GM10248 (cell line): ENCODE measurements around the gene TRANK1.

Experiments
- CTCF ChIA-PET: fragments of 300-600 bp; sonication (Branson Sonifier 250); formaldehyde crosslinking; extraction: SDS; loops from one replicate; lab custom pipeline; 2021; ENCODE audit warnings: antibody characterized with exemption; lab: Yijun Ruan, JAX
- POLR2A ChIA-PET: fragments of 350-650 bp; sonication (Branson Sonifier 250); formaldehyde crosslinking; extraction: SDS; loops from one replicate; lab custom pipeline; 2020; ENCODE audit warnings: antibody characterized with exemption; lab: Yijun Ruan, JAX
- DNase-seq: peaks from one replicate; pipeline ENCODE4 v3.0.0; 2012; ENCODE audit errors: extremely low spot score
- CTCF ChIP-seq: IDR thresholded peaks from 2 replicates; pipeline ENCODE4 v1.5.1; 2012; ENCODE audit warnings: mild to moderate bottlenecking, low read depth; ENCODE audit errors: extremely low read depth, missing control alignments, control extremely low read depth

TRANK1 gene

DNA sequence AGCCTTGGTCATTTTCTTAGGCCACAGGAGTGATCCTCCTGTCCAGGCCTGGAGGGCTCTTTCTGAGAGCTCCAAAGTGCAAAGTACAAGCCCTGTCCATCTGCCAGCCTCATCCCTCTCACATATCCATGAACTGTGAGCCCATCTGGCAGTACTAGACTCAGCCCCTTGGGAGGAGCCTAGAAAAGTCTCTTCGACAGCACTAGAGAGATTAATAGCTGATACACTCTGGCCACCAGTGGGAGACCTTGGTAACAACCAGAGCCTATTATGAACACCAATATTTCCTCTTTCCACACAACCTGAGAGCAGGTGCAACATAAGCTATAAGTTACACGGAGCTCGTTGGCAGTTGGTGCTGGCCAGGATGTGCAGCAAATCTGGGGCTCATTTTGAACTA is 121.0 kb downstream of the TRANK1 start:
- DNase-seq, result no peak
- ChIA-PET CTCF (interaction anchor here (2.4 kb wide), 1 partner anchor 9 kb away, joined by 8 read pairs; no protein-coding TSS in a partner anchor), POLR2A (no interaction called here)
- no peak for TF ChIP-seq CTCF

- POLR2A ChIA-PET, result no interaction called here
- TF ChIP-seq CTCF, result no peak
- DNase-seq, result no peak
- CTCF ChIA-PET, result interaction anchor here (0.9 to 1.4 kb wide), 2 partner anchors 9 to 17 kb away, joined by 3 read pairs; no protein-coding TSS in a partner anchor
Observed at GRCh38 chr3:36820083-36820482, 124.8 kb downstream of the TRANK1 start.

DNA sequence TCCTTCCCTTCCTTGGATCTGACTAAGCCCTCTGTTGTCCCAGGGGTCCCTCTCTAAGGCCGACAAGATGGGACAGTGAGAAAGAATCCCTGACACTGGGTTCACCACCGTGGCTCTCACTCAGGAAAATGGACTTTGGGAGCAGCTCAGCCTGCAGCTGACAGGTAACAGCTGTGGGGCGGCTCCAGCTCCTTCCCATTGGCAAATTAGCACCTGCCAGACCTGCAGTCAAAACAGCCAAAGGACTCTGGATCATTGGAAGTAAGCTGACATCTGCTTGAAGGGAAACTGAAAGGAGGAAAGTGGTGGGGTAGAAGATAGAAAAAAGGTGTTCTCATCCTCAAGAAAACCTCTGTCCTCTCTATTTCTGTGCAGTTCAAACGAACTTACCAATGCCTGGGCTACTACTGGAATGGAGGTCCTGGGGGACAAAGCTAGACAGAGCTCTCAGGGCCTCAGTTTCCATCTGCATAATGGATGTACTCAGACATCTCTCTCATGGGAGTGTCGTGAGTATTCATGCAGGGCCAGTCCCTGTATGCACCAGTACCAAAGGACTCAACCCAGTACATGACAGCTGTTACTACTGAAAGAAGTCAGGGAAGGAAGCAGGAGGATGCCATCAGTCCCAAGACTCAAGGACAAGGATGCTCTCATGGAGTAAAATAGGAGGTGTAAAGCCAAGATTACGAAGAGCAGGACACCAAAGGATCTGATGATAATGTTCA is 126.9 kb downstream of the TRANK1 start:
- TF ChIP-seq CTCF, result no peak
- CTCF ChIA-PET, result interaction anchor here (0.7 to 2.4 kb wide), 3 partner anchors 8 to 26 kb away, joined by 3 to 8 read pairs (median 3); no protein-coding TSS in a partner anchor
- DNase-seq, result no peak
- POLR2A ChIA-PET, result no interaction called here

DNA sequence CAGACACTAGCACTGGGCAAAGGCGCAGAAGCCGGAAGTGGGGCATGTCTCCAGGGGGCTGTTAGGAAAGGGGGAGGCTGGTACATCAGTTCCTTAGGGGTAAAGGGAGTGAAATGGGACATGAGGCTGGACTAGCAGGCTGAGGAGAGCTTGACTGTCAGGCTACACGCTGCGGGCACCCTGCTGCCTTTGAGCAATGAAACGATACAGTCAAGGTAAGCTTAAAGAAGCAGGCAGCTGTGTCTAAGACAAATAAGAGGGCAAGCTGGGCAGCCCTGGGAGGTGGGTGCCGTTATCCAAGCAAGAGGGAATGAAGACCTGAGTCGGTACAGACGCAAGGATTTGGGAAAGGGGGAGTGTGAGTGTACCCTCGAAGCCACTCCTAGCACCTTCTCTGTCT is 129.5 kb downstream of the TRANK1 start:
- ChIA-PET CTCF (interaction anchor here (1.0 to 2.3 kb wide), 3 partner anchors 9 to 53 kb away, joined by 3 to 8 read pairs (median 7); no protein-coding TSS in a partner anchor), POLR2A (no interaction called here)
- no peak for DNase-seq
- no peak for TF ChIP-seq CTCF

GRCh38 chr3:36814776-36815175 is 130.1 kb downstream of the TRANK1 start:
- DNase-seq, result no peak
- ChIA-PET POLR2A (no interaction called here), CTCF (interaction anchor here (1.1 to 2.3 kb wide), 5 partner anchors 10 to 144 kb away, joined by 3 to 8 read pairs (median 3); no protein-coding TSS in a partner anchor)
- no peak for TF ChIP-seq CTCF

DNA sequence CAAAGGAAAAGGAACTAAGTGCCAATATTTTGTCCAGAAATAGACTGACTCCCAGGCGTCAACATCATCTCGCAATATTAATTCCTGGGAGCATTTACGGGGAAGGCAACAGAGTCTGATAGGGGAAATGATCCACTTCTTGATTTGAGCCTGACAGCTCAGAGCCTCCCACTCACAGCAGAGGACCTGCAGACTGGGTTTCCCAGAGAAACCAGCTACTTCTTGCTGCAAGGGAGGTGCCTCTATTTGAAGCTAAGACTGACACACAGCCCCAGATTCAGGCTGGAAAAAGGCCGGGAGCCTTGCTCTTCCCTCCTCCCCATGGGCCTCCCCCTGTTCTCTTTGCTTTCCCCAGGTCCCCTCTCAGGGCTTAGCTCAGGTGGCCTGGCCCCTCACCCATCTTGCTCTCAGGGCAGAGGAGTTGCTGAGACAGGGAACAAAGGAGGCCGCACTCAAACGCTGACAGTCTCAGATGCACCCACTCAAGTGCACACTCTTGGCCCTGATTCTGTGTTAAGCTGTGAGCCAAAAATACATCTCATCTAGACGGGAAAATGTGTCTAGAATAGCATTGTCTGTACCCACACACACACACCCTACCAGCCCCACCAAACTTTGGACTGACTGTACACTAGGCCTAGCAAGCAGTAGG is 130.7 kb downstream of the TRANK1 start:
- DNase-seq, result no peak
- ChIA-PET POLR2A (no interaction called here), CTCF (interaction anchor here (0.9 to 2.3 kb wide), 6 partner anchors 9 to 145 kb away, joined by 3 to 8 read pairs (median 3); no protein-coding TSS in a partner anchor)
- no peak for TF ChIP-seq CTCF
